DND-41 (cell line): ENCODE data around the gene ITM2C.

Experiments
- ATAC-seq: fragments of 200-7000 bp; cut with Tn5 transposase; 3 replicates; pipeline ENCODE4 v1.9.1; 2021; ENCODE audit warnings: low read depth; ENCODE audit not compliant: insufficient read depth
- DNase-seq: peaks from one replicate; pipeline ENCODE4 v3.0.0-alpha.2; 2020
- H2AFZ ChIP-seq: 2 replicates; pipeline ENCODE4 v1.6.0; 2012; ENCODE audit warnings: low read depth, low read length
- H3K27ac ChIP-seq: 2 replicates; pipeline ENCODE4 v1.5.1; 2012; ENCODE audit warnings: low read length, inconsistent platforms
- H3K27me3 ChIP-seq: fragments of 200-600 bp; sonication (generic); 2 replicates; pipeline ENCODE4 v1.6.0; 2012; ENCODE audit warnings: low read length, mild to moderate bottlenecking, inconsistent platforms; ENCODE audit not compliant: insufficient read depth, poor library complexity
- H3K36me3 ChIP-seq: 2 replicates; pipeline ENCODE4 v1.5.1; 2012; ENCODE audit warnings: low read length, inconsistent platforms; ENCODE audit not compliant: insufficient read depth
- H3K4me1 ChIP-seq: 2 replicates; pipeline ENCODE4 v1.5.1; 2012; ENCODE audit warnings: mild to moderate bottlenecking, low read length; ENCODE audit not compliant: insufficient read depth
- H3K4me2 ChIP-seq: 2 replicates; pipeline ENCODE4 v1.6.0; 2012; ENCODE audit warnings: mild to moderate bottlenecking, moderate library complexity, low read length, inconsistent platforms; ENCODE audit not compliant: insufficient read depth
- H3K4me3 ChIP-seq, 2 experiments: fragments of 200-600 bp in 1 of 2; shearing (Covaris generic) in 1 of 2; 2 replicates each; pipeline ENCODE4 v1.5.1; 2012 to 2016; ENCODE audit warnings: inconsistent platforms in 2 of 2, low read length in 2 of 2, mild to moderate bottlenecking in 2 of 2, low read depth in 1 of 2, moderate library complexity in 1 of 2
- H3K79me2 ChIP-seq: 2 replicates; pipeline ENCODE4 v1.6.0; 2012; ENCODE audit warnings: low read length, inconsistent platforms; ENCODE audit not compliant: insufficient read depth
- H3K9ac ChIP-seq: 2 replicates; pipeline ENCODE4 v1.6.0; 2012; ENCODE audit warnings: low read depth, mild to moderate bottlenecking, inconsistent platforms, low read length, moderate library complexity
- H3K9me3 ChIP-seq: 2 replicates; pipeline ENCODE4 v1.5.1; 2012; ENCODE audit warnings: low read length, moderate library complexity, mild to moderate bottlenecking, inconsistent platforms; ENCODE audit not compliant: insufficient read depth, severe bottlenecking
- H4K20me1 ChIP-seq: 2 replicates; pipeline ENCODE4 v1.6.0; 2012; ENCODE audit warnings: low read length; ENCODE audit not compliant: insufficient read depth
- EZH2 ChIP-seq: IDR thresholded peaks from 3 replicates; pipeline ENCODE4 v1.6.1; 2012; ENCODE audit warnings: borderline replicate concordance, low read depth, mild to moderate bottlenecking, moderate library complexity, low read length, inconsistent platforms; ENCODE audit not compliant: severe bottlenecking
- TF ChIP-seq, protein P1 (sequence below): IDR thresholded peaks from 2 replicates; pipeline ENCODE4 v1.5.1; 2012; ENCODE audit warnings: borderline replicate concordance, low read length, moderate library complexity, mild to moderate bottlenecking; ENCODE audit not compliant: poor library complexity, severe bottlenecking; ENCODE audit errors: extremely low read depth

Gene ITM2C

DNA sequence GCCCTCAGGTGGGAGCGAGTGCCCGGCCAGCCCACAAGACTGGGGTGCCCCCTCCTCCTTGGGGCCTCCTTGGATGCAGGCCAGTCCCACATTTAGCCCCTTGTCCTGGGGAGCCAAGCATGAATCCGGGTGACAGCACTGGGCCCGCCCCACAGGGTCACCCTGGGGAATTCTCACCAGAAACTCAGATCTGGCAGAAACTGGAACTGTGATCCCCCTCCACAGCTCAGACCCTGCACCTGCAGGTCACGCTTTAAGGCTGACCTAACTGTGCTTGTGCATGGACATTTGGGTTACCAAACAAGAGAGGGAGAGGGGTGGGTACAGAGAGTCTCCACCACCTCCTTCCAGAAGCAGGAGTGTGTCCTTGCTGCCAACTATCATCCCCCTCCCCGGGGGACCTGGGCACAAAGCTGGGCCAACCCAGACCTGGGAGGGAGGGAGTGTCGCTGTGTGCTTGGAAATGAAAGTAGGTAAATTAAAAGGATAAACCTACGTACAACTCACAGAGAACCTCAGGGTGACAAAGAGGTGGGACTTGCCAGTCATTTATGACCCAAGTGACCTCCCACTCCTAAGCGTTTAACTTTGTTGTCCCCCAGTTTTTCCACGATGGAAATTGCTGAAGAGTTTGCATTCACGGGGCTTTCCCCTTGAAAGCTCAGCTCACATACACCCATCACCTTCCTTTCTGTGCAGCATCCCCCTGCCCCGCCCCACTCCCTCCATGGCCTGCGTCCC is 9.1 kb downstream of the ITM2C start:
- no peak for ATAC-seq
- H3K4me1 ChIP-seq = peaks cover 23% of the 10 kb centered on the region
- H4K20me1 ChIP-seq = peaks cover 40% of the 10 kb centered on the region
- H3K27me3 ChIP-seq = no peaks in the 10 kb centered on the region
- H3K36me3 ChIP-seq = peaks cover 37% of the 10 kb centered on the region
- TF ChIP-seq EZH2 = no peak
- TF ChIP-seq, protein P1, sequence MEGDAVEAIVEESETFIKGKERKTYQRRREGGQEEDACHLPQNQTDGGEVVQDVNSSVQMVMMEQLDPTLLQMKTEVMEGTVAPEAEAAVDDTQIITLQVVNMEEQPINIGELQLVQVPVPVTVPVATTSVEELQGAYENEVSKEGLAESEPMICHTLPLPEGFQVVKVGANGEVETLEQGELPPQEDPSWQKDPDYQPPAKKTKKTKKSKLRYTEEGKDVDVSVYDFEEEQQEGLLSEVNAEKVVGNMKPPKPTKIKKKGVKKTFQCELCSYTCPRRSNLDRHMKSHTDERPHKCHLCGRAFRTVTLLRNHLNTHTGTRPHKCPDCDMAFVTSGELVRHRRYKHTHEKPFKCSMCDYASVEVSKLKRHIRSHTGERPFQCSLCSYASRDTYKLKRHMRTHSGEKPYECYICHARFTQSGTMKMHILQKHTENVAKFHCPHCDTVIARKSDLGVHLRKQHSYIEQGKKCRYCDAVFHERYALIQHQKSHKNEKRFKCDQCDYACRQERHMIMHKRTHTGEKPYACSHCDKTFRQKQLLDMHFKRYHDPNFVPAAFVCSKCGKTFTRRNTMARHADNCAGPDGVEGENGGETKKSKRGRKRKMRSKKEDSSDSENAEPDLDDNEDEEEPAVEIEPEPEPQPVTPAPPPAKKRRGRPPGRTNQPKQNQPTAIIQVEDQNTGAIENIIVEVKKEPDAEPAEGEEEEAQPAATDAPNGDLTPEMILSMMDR = no peak
- H3K4me3 ChIP-seq = no peak overlapping the region
- no peak overlapping the region for H2AFZ ChIP-seq
- no peaks in the 10 kb centered on the region for H3K9me3 ChIP-seq
- no peak overlapping the region for H3K4me2 ChIP-seq
- no peak overlapping the region for H3K27ac ChIP-seq
- DNase-seq = no peak
- no peak overlapping the region for H3K9ac ChIP-seq
- peaks cover 13% of the 10 kb centered on the region for H3K79me2 ChIP-seq

DNA sequence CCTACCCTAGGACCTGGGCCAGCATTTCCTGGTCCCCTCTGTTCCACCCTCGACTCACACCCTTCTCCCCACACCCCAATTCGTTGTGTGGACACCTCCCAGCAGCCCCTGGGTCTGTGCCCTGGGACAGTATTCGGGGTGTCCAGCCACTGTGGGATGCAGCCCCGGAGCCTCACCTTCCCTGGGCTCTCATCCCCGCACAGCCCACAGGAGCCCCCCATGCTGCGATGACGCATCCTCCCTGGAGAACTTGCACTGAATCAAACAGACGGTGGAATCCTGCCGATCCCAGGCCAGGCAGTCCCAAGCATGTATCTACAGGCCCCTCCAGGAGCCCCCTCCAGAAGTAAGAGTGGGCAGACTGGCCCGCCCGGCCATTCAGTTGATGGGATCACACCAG is 9.7 kb downstream of the ITM2C start:
- Histone ChIP-seq H4K20me1 (peaks cover 34% of the 10 kb centered on the region), H2AFZ (no peak overlapping the region), H3K9me3 (no peaks in the 10 kb centered on the region), H3K4me3 (no peak overlapping the region), H3K79me2 (peaks cover 7% of the 10 kb centered on the region), H3K27ac (no peak overlapping the region), H3K9ac (no peak overlapping the region), H3K4me2 (no peak overlapping the region), H3K4me1 (peaks cover 24% of the 10 kb centered on the region), H3K27me3 (no peaks in the 10 kb centered on the region), H3K36me3 (peaks cover 43% of the 10 kb centered on the region)
- TF ChIP-seq, protein P1 = no peak
- TF ChIP-seq EZH2 = no peak
- ATAC-seq (no peak), DNase-seq (no peak)

DNA sequence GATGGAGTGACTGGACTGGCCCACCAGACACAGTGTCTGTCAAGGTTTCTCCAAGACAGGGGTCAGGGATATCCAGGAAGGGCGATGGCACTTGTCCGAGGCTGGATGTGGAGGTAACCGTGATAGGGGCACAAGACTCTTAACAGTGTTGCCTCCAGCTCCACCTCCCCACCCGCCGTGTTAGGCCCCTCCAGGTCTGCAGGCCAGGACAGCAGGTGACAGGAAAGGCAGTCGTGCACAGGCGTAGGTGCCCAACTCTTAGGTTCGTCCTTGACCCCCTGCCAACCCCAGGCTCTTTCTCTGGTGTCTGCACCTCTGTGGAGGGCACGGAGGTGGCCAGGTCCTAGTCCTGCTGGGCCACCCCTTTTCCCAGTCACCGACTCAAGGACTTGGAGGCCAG is 10.1 kb downstream of the ITM2C start:
- DNase-seq (no peak), ATAC-seq (no peak)
- TF ChIP-seq, protein P1 = no peak
- no peak for TF ChIP-seq EZH2
- H3K9me3 ChIP-seq = no peaks in the 10 kb centered on the region
- peaks cover 3% of the 10 kb centered on the region; the same call in 1 of the 2 replicates for H3K79me2 ChIP-seq
- no peak overlapping the region for H3K4me2 ChIP-seq
- H3K4me3 ChIP-seq = no peak overlapping the region
- no peaks in the 10 kb centered on the region for H3K27me3 ChIP-seq
- H3K4me1 ChIP-seq = peaks cover 24% of the 10 kb centered on the region
- H4K20me1 ChIP-seq = peaks cover 30% of the 10 kb centered on the region
- H3K36me3 ChIP-seq = peaks cover 43% of the 10 kb centered on the region
- no peak overlapping the region for H2AFZ ChIP-seq
- H3K9ac ChIP-seq = no peak overlapping the region
- H3K27ac ChIP-seq = no peak overlapping the region
